ENCODE data around the gene OR10H1.
"Not testable (repeated sequence)": the region's sequence is repeated elsewhere in the genome, so short reads cannot be mapped to it uniquely, and the experiment has no call there.

Gene OR10H1

GRCh38 chr19:15815306-15815705, at the start of gene OR10H1:
TSS of gene OR10H1 (minus strand) at chr19:15815664. CDS start at chr19:15808037, 7,627 bp downstream.
- Histone ChIP-seq H3K27me3 (ENCODE audit: control insufficient read depth in 5 of 5, insufficient read depth in 4 of 5, low read length in 5 of 5) (peaks cover 12 to 31% (median 14%) of the 10 kb centered on the region in 5 donors), H3K9me3 (ENCODE audit: control insufficient read depth in 5 of 5, low read length in 5 of 5) (no peaks in the 10 kb centered on the region), H3K4me3 (ENCODE audit: low read depth in 1 of 5, low read length in 5 of 5) (no peak within 1 kb of the TSS), H3K27ac (ENCODE audit: low read depth, low read length) (no peak within 1 kb of the TSS), H3K36me3 (ENCODE audit: control insufficient read depth in 5 of 5, insufficient read depth in 5 of 5, low read length in 5 of 5) (no peaks in the 10 kb centered on the region), H3K4me1 (ENCODE audit: control insufficient read depth in 5 of 5, insufficient read depth in 5 of 5, low read length in 5 of 5) (no peaks in the 10 kb centered on the region), H3K9ac (ENCODE audit: low read length in 5 of 5) (no peak within 1 kb of the TSS)

GRCh38 chr19:15864824-15865223, 49.4 kb upstream of the OR10H1 start:
- no peak overlapping the region for H3K4me3 ChIP-seq (ENCODE audit: low read depth in 1 of 5, low read length in 5 of 5)
- H3K9ac ChIP-seq (ENCODE audit: low read length in 5 of 5) = no peak overlapping the region
- H3K27me3 ChIP-seq (ENCODE audit: control insufficient read depth in 5 of 5, insufficient read depth in 4 of 5, low read length in 5 of 5) = peaks cover 0 to 23% (median 5%) of the 10 kb centered on the region in 5 donors
- H3K27ac ChIP-seq (ENCODE audit: low read depth, low read length) = no peak overlapping the region
- no peaks in the 10 kb centered on the region for H3K4me1 ChIP-seq (ENCODE audit: control insufficient read depth in 5 of 5, insufficient read depth in 5 of 5, low read length in 5 of 5)
- H3K36me3 ChIP-seq (ENCODE audit: control insufficient read depth in 5 of 5, insufficient read depth in 5 of 5, low read length in 5 of 5) = no peaks in the 10 kb centered on the region
- H3K9me3 ChIP-seq (ENCODE audit: control insufficient read depth in 5 of 5, low read length in 5 of 5) = no peaks in the 10 kb centered on the region

GRCh38 chr19:15863272-15863671, 47.8 kb upstream of the OR10H1 start:
- Histone ChIP-seq H3K27me3 (ENCODE audit: control insufficient read depth in 5 of 5, insufficient read depth in 4 of 5, low read length in 5 of 5) (peaks cover 0 to 29% (median 5%) of the 10 kb centered on the region in 5 donors), H3K36me3 (ENCODE audit: control insufficient read depth in 5 of 5, insufficient read depth in 5 of 5, low read length in 5 of 5) (no peaks in the 10 kb centered on the region), H3K27ac (ENCODE audit: low read depth, low read length) (no peak overlapping the region), H3K9ac (ENCODE audit: low read length in 5 of 5) (no peak overlapping the region), H3K4me1 (ENCODE audit: control insufficient read depth in 5 of 5, insufficient read depth in 5 of 5, low read length in 5 of 5) (no peaks in the 10 kb centered on the region), H3K9me3 (ENCODE audit: control insufficient read depth in 5 of 5, low read length in 5 of 5) (no peaks in the 10 kb centered on the region), H3K4me3 (ENCODE audit: low read depth in 1 of 5, low read length in 5 of 5) (no peak overlapping the region)

- peaks cover 0 to 29% (median 7%) of the 10 kb centered on the region in 5 donors for H3K27me3 ChIP-seq (ENCODE audit: control insufficient read depth in 5 of 5, insufficient read depth in 4 of 5, low read length in 5 of 5)
- no peaks in the 10 kb centered on the region for H3K36me3 ChIP-seq (ENCODE audit: control insufficient read depth in 5 of 5, insufficient read depth in 5 of 5, low read length in 5 of 5)
- no peaks in the 10 kb centered on the region for H3K4me1 ChIP-seq (ENCODE audit: control insufficient read depth in 5 of 5, insufficient read depth in 5 of 5, low read length in 5 of 5)
- no peak overlapping the region for H3K9ac ChIP-seq (ENCODE audit: low read length in 5 of 5)
- H3K27ac ChIP-seq (ENCODE audit: low read depth, low read length) = no peak overlapping the region
- no peak overlapping the region for H3K4me3 ChIP-seq (ENCODE audit: low read depth in 1 of 5, low read length in 5 of 5)
- H3K9me3 ChIP-seq (ENCODE audit: control insufficient read depth in 5 of 5, low read length in 5 of 5) = no peaks in the 10 kb centered on the region
Measured at GRCh38 chr19:15862444-15862843, 47.0 kb upstream of the OR10H1 start.

- Histone ChIP-seq H3K4me3 (ENCODE audit: low read depth in 1 of 5, low read length in 5 of 5) (no peak overlapping the region), H3K27me3 (ENCODE audit: control insufficient read depth in 5 of 5, insufficient read depth in 4 of 5, low read length in 5 of 5) (peaks cover 0 to 29% (median 7%) of the 10 kb centered on the region in 5 donors), H3K27ac (ENCODE audit: low read depth, low read length) (no peak overlapping the region), H3K4me1 (ENCODE audit: control insufficient read depth in 5 of 5, insufficient read depth in 5 of 5, low read length in 5 of 5) (no peaks in the 10 kb centered on the region), H3K9ac (ENCODE audit: low read length in 5 of 5) (no peak overlapping the region), H3K36me3 (ENCODE audit: control insufficient read depth in 5 of 5, insufficient read depth in 5 of 5, low read length in 5 of 5) (no peaks in the 10 kb centered on the region), H3K9me3 (ENCODE audit: control insufficient read depth in 5 of 5, low read length in 5 of 5) (no peaks in the 10 kb centered on the region)
Measured at GRCh38 chr19:15860522-15860921, 45.1 kb upstream of the OR10H1 start.

- Histone ChIP-seq H3K9me3 (ENCODE audit: control insufficient read depth in 5 of 5, low read length in 5 of 5) (no peaks in the 10 kb centered on the region), H3K9ac (ENCODE audit: low read length in 5 of 5) (no peak overlapping the region), H3K4me1 (ENCODE audit: control insufficient read depth in 5 of 5, insufficient read depth in 5 of 5, low read length in 5 of 5) (no peaks in the 10 kb centered on the region), H3K27me3 (ENCODE audit: control insufficient read depth in 5 of 5, insufficient read depth in 4 of 5, low read length in 5 of 5) (peaks cover 0 to 26% (median 7%) of the 10 kb centered on the region in 5 donors), H3K36me3 (ENCODE audit: control insufficient read depth in 5 of 5, insufficient read depth in 5 of 5, low read length in 5 of 5) (no peaks in the 10 kb centered on the region), H3K27ac (ENCODE audit: low read depth, low read length) (no peak overlapping the region), H3K4me3 (ENCODE audit: low read depth in 1 of 5, low read length in 5 of 5) (no peak overlapping the region)
Measured at GRCh38 chr19:15859187-15859586, 43.7 kb upstream of the OR10H1 start.

- H3K4me3 ChIP-seq (ENCODE audit: low read depth in 1 of 5, low read length in 5 of 5) = no peak overlapping the region
- H3K9me3 ChIP-seq (ENCODE audit: control insufficient read depth in 5 of 5, low read length in 5 of 5) = peaks cover 0 to 4% (median 0%) of the 10 kb centered on the region in 5 donors
Measured at GRCh38 chr19:15850385-15850784, 34.9 kb upstream of the OR10H1 start.

GRCh38 chr19:15846923-15847322, 31.5 kb upstream of the OR10H1 start:
- Histone ChIP-seq H3K9ac (ENCODE audit: low read length in 5 of 5) (no peak overlapping the region), H3K36me3 (ENCODE audit: control insufficient read depth in 5 of 5, insufficient read depth in 5 of 5, low read length in 5 of 5) (no peaks in the 10 kb centered on the region), H3K4me3 (ENCODE audit: low read depth in 1 of 5, low read length in 5 of 5) (no peak overlapping the region)

More at GRCh38 chr19:15850385-15850784, 34.9 kb upstream of the OR10H1 start:
- no peak overlapping the region for H3K27ac ChIP-seq (ENCODE audit: low read depth, low read length)
- H3K4me1 ChIP-seq (ENCODE audit: control insufficient read depth in 5 of 5, insufficient read depth in 5 of 5, low read length in 5 of 5) = no peaks in the 10 kb centered on the region
- H3K36me3 ChIP-seq (ENCODE audit: control insufficient read depth in 5 of 5, insufficient read depth in 5 of 5, low read length in 5 of 5) = no peaks in the 10 kb centered on the region
- peaks cover 0 to 4% (median 0%) of the 10 kb centered on the region in 5 donors for H3K27me3 ChIP-seq (ENCODE audit: control insufficient read depth in 5 of 5, insufficient read depth in 4 of 5, low read length in 5 of 5)
- H3K9ac ChIP-seq (ENCODE audit: low read length in 5 of 5) = no peak overlapping the region

GRCh38 chr19:15843894-15844222, 28.4 kb upstream of the OR10H1 start:
- not testable (repeated sequence) for H3K4me1 ChIP-seq (ENCODE audit: control insufficient read depth in 5 of 5, insufficient read depth in 5 of 5, low read length in 5 of 5); H3K36me3 ChIP-seq (ENCODE audit: control insufficient read depth in 5 of 5, insufficient read depth in 5 of 5, low read length in 5 of 5); H3K27me3 ChIP-seq (ENCODE audit: control insufficient read depth in 5 of 5, insufficient read depth in 4 of 5, low read length in 5 of 5); H3K9ac ChIP-seq (ENCODE audit: low read length in 5 of 5); H3K9me3 ChIP-seq (ENCODE audit: control insufficient read depth in 5 of 5, low read length in 5 of 5); H3K27ac ChIP-seq (ENCODE audit: low read depth, low read length); H3K4me3 ChIP-seq (ENCODE audit: low read depth in 1 of 5, low read length in 5 of 5)

More at GRCh38 chr19:15846923-15847322, 31.5 kb upstream of the OR10H1 start:
- Histone ChIP-seq H3K9me3 (ENCODE audit: control insufficient read depth in 5 of 5, low read length in 5 of 5) (no peaks in the 10 kb centered on the region), H3K27me3 (ENCODE audit: control insufficient read depth in 5 of 5, insufficient read depth in 4 of 5, low read length in 5 of 5) (no peaks in the 10 kb centered on the region), H3K4me1 (ENCODE audit: control insufficient read depth in 5 of 5, insufficient read depth in 5 of 5, low read length in 5 of 5) (no peaks in the 10 kb centered on the region), H3K27ac (ENCODE audit: low read depth, low read length) (no peak overlapping the region)

GRCh38 chr19:15843203-15843893, 27.9 kb upstream of the OR10H1 start:
- Histone ChIP-seq H3K4me3 (ENCODE audit: low read depth in 1 of 5, low read length in 5 of 5) (no peak overlapping the region), H3K4me1 (ENCODE audit: control insufficient read depth in 5 of 5, insufficient read depth in 5 of 5, low read length in 5 of 5) (no peaks in the 10 kb centered on the region), H3K27ac (ENCODE audit: low read depth, low read length) (no peak overlapping the region), H3K9ac (ENCODE audit: low read length in 5 of 5) (no peak overlapping the region), H3K9me3 (ENCODE audit: control insufficient read depth in 5 of 5, low read length in 5 of 5) (no peaks in the 10 kb centered on the region), H3K36me3 (ENCODE audit: control insufficient read depth in 5 of 5, insufficient read depth in 5 of 5, low read length in 5 of 5) (no peaks in the 10 kb centered on the region), H3K27me3 (ENCODE audit: control insufficient read depth in 5 of 5, insufficient read depth in 4 of 5, low read length in 5 of 5) (no peaks in the 10 kb centered on the region)

Measured in subcutaneous abdominal adipose tissue (tissue), 5 donors.